Left lung (tissue), 10 donors: Measurements from ENCODE around the gene RASL10B. TPM values are rescaled to one million over a fixed set of nuclear protein-coding genes. Genes with fewer than 3 reads are reported as not detected.

Source experiments
- ATAC-seq: fragments of 200-7000 bp; cut with Tn5 transposase; one replicate; pipeline ENCODE4 v1.9.1; 2020; ENCODE audit warnings: moderate library complexity
- DNase-seq, 4 donors: peaks; one replicate each; pipeline ENCODE4 v3.0.0-alpha.2; 2013 to 2020
- H3K27ac ChIP-seq, 2 donors: fragments of 200-600 bp; sonication (generic) in 1 of 2; one replicate each; pipeline versions ENCODE4 v1.5.0 to v1.8.0; 2020 to 2021
- H3K27me3 ChIP-seq, 2 donors: fragments of 200-600 bp; sonication (generic) in 1 of 2; one replicate each; pipeline versions ENCODE4 v1.5.0 to v1.8.0; 2020 to 2021
- H3K36me3 ChIP-seq, 2 donors: fragments of 200-600 bp; sonication (generic) in 1 of 2; one replicate each; pipeline versions ENCODE4 v1.5.0 to v1.8.0; 2020 to 2021
- H3K4me1 ChIP-seq, 2 donors: fragments of 200-600 bp; one replicate each; pipeline ENCODE4 v1.8.0; 2021
- H3K4me3 ChIP-seq, 2 donors: fragments of 200-600 bp; sonication (generic) in 1 of 2; one replicate each; pipeline versions ENCODE4 v1.5.0 to v1.8.0; 2020 to 2021; ENCODE audit warnings: mild to moderate bottlenecking in 1 of 2
- H3K9me3 ChIP-seq, 2 donors: fragments of 200-600 bp; sonication (generic) in 1 of 2; one replicate each; pipeline versions ENCODE4 v1.5.0 to v1.8.0; 2020 to 2021
- CTCF ChIP-seq, 2 donors: fragments of 200-600 bp; sonication (generic) in 1 of 2; IDR thresholded peaks; one replicate each; pipeline versions ENCODE4 v1.5.0 to v1.8.0; 2021; ENCODE audit warnings: antibody characterized with exemption in 2 of 2
- intact Hi-C, 2 donors: fragments of 100-400 bp; cut with DNase I; formaldehyde crosslinking; loops; one replicate each; pipeline versions ENCODE4 v1.11.2 to v1.14.2; 2022
- polyA plus RNA-seq, 6 donors: library from polyadenylated mRNA; unstranded; fragments of 120-200 nt; gene quantifications; one replicate each; pipeline ENCODE4 v1.2.1, GENCODE V29; 2013; ENCODE audit not compliant: insufficient read length in 6 of 6
- total RNA-seq, 2 donors: library from RNA; stranded (reverse); fragmentation: NEBNext Ultra II Directional; extraction: Animal tissue kit (Norgen Biotek cat#: 25700); gene quantifications; one replicate each; pipeline ENCODE4 v1.2.1, GENCODE V29; 2021
- donor health status: DM: no; HTN: yes; CAD: no.
- donor health status: DM: no; HTN: no; CAD: no.

Gene RASL10B
- total and polyA plus RNA-seq, 8 donors: 0.52 to 3.4 (median 3.0) TPM

DNA sequence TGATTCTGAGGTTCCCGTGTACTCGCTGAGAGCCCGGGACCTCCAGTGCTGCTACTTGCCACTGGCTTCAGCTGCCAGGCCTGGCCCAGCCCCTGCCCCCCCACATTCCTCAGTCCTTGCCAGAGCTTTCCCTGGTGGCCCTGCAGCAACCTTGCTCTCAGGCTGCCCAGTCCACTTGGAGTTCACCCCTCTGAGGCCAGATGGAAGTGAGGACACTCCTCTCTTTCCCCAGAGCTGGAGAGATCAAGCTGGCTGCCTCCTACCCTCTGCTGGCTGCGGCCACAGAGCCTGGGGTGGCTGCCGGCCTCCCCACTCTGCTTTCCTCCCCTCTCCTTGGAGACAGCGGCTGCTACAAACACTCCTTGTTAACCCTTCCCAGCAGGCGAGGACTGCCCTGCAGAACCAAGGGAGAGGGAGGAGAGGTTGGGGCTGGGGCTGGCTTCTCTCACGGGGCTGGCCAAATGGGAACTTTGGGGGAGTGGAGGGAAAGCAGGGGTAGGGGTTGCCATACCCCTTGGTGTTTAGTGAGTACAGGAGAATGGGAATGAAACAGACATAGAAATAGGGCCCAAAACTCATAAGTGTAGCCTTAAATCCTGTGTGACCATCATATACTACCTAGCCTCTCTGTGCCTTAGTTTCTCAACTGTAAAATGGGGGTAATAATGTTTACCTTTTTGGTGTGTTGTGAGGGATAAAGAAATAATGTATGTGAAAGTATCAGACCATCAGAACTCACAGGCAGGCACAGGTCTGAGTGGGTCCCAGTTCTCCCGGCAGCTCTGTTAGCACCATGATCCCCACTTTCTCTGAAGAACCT lies 21.7 kb downstream of the RASL10B start, which contains the start of gene GAS2L2:
Gene GAS2L2 (minus strand): TSS at position 295 of the 820 bp plus-strand sequence. CDS start 389 bp downstream, outside the sequence.
- peaks cover 6 to 53% of the 10 kb centered on the region in 2 donors for H3K27me3 ChIP-seq
- no peaks in the 10 kb centered on the region for H3K36me3 ChIP-seq
- no peaks in the 10 kb centered on the region for H3K9me3 ChIP-seq
- peak in 1 of 4 donors; percentile 47 for DNase-seq
- intact Hi-C loops: no loop called here
- peaks cover 0 to 5% of the 10 kb centered on the region in 2 donors for H3K4me1 ChIP-seq
- peak; percentile 18 for ATAC-seq
- TF ChIP-seq CTCF (IDR thresholded peaks at IDR 0.05): no peak
- H3K4me3 ChIP-seq: no peak within 1 kb of the TSS
- no peak within 1 kb of the TSS for H3K27ac ChIP-seq

DNA sequence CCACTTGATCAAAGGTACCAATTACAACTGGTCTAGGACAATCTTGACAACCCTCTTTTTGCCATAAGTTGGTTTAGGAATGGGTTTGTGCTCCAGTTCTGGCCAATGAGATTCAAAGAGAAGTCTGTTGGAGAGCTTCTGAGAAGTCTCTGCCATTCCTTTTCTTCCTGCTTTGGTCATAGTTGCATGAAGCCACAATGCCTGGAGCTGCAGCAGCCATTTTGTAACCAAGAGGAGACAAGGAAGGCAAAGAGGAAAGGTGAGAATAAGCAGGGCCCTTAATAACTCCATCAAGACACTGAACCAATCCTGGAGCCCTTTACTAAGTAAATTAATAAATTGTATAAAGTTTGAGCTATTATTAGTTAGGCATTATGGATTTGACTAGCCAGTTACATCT lies 25.8 kb downstream of the RASL10B start:
- H3K4me3 ChIP-seq: no peak overlapping the region
- peaks cover 0 to 13% of the 10 kb centered on the region in 2 donors for H3K27me3 ChIP-seq
- H3K36me3 ChIP-seq: no peaks in the 10 kb centered on the region
- no peaks in the 10 kb centered on the region for H3K4me1 ChIP-seq
- intact Hi-C loops: no loop called here
- no peak overlapping the region for H3K27ac ChIP-seq
- no peaks in the 10 kb centered on the region for H3K9me3 ChIP-seq
- no peak for DNase-seq
- no peak for TF ChIP-seq CTCF (IDR thresholded peaks at IDR 0.05)
- no peak for ATAC-seq

GRCh38 chr17:35760587-35760986 lies 29.1 kb downstream of the RASL10B start, which contains the start of gene C17orf50:
Gene C17orf50 (plus strand): TSS chr17:35760887. CDS start chr17:35760942, 55 bp downstream.
- Histone ChIP-seq H3K27ac (no peak within 1 kb of the TSS), H3K9me3 (no peaks in the 10 kb centered on the region), H3K27me3 (peaks cover 0 to 14% of the 10 kb centered on the region in 2 donors), H3K4me3 (no peak within 1 kb of the TSS), H3K4me1 (peaks cover 5 to 17% of the 10 kb centered on the region in 2 donors), H3K36me3 (no peaks in the 10 kb centered on the region)
- ATAC-seq (no peak), DNase-seq (no peak)
- TF ChIP-seq CTCF (IDR thresholded peaks at IDR 0.05): no peak
- intact Hi-C loops: no loop called here

DNA sequence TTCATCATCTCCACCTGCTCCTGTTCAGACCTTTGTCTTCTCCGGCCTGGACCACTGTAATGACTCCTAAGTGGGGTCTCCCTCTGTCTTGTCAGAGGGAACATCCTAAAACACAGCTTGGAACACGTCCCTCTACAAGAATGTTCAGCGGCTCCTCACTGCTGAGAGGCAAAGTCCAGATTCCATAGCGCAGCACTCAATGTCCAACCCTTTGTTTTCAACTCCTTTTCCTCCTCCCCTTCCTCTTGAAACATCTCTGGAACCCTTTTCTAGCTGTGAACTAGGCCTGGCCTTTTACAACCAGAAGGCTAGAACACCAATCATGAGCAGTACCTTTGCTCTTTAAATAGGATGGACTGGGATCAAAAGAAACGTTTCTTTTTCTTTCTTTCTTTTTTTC lies 30.2 kb downstream of the RASL10B start:
- ATAC-seq: no peak
- Histone ChIP-seq H3K27me3 (peaks cover 0 to 14% of the 10 kb centered on the region in 2 donors), H3K27ac (no peak overlapping the region), H3K36me3 (no peaks in the 10 kb centered on the region), H3K4me3 (no peak overlapping the region), H3K4me1 (peaks cover 5 to 17% of the 10 kb centered on the region in 2 donors), H3K9me3 (no peaks in the 10 kb centered on the region)
- intact Hi-C loops: no loop called here
- TF ChIP-seq CTCF (IDR thresholded peaks at IDR 0.05): no peak
- no peak for DNase-seq

DNA sequence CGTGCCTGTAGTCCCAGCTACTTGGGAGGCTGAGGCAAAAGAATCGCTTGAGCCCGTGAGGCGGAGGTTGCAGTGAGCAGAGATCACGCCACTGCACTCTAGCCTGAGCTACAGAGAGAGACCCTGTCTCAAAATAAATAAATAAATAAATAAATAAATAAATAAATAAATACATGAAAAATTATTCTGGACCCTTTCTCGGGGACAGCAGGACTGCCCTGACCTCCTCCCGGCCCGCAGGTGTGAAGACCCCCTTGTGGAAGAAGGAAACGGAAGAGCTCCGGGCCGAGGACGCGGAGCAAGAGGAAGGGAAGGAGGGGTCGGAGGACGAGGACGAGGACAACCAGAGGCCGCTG lies 32.3 kb downstream of the RASL10B start:
- ATAC-seq: no peak
- intact Hi-C loops: loop anchor here in 1 of 2 donors (2.0 kb wide), 1 partner anchor 41 kb away; no protein-coding TSS in a partner anchor
- H3K4me3 ChIP-seq: peak overlapping the region; percentile 44 to 45
- peak in 1 of 4 donors; percentile 41 for DNase-seq
- H3K4me1 ChIP-seq: peaks cover 5 to 17% of the 10 kb centered on the region in 2 donors
- H3K9me3 ChIP-seq: no peaks in the 10 kb centered on the region
- no peak overlapping the region for H3K27ac ChIP-seq
- H3K36me3 ChIP-seq: no peaks in the 10 kb centered on the region
- no peak for TF ChIP-seq CTCF (IDR thresholded peaks at IDR 0.05)
- H3K27me3 ChIP-seq: peaks cover 0 to 14% of the 10 kb centered on the region in 2 donors
